H9 (cell line): ENCODE measurements around the gene CDS2. TPM values are rescaled to one million over a fixed set of nuclear protein-coding genes. Genes with fewer than 3 reads are reported as not detected.

Experiments used
- DNase-seq: peaks from one replicate; pipeline ENCODE4 v3.0.0-alpha.2; 2017
- H2AFZ ChIP-seq: one replicate; pipeline ENCODE4 v1.6.1; 2013; ENCODE audit warnings: mild to moderate bottlenecking, low read length, control low read depth, moderate library complexity
- H2AK5ac ChIP-seq: 2 replicates; pipeline ENCODE4 v1.6.1; 2013; ENCODE audit warnings: low read length, control low read depth, mixed read lengths; ENCODE audit not compliant: insufficient read length
- H2BK120ac ChIP-seq: one replicate; pipeline ENCODE4 v1.6.1; 2013; ENCODE audit warnings: low read depth, mild to moderate bottlenecking, low read length, control low read depth, inconsistent platforms; ENCODE audit not compliant: poor library complexity, severe bottlenecking
- H2BK12ac ChIP-seq: 2 replicates; pipeline ENCODE4 v1.6.1; 2013; ENCODE audit warnings: low read length, control low read depth, mixed read lengths, low read depth; ENCODE audit not compliant: insufficient read length
- H2BK15ac ChIP-seq: 2 replicates; pipeline ENCODE4 v1.6.1; 2013; ENCODE audit warnings: low read depth, low read length, control low read depth
- H2BK20ac ChIP-seq: one replicate; pipeline ENCODE4 v1.6.1; 2013; ENCODE audit warnings: low read depth, mild to moderate bottlenecking, low read length, control low read depth, inconsistent platforms; ENCODE audit not compliant: poor library complexity, severe bottlenecking
- H2BK5ac ChIP-seq: 2 replicates; pipeline ENCODE4 v1.6.1; 2013; ENCODE audit warnings: low read length, control low read depth, mixed read lengths; ENCODE audit not compliant: insufficient read length
- H3K14ac ChIP-seq: 2 replicates; pipeline ENCODE4 v1.6.1; 2013; ENCODE audit warnings: low read length, control low read depth; ENCODE audit not compliant: insufficient read depth
- H3K18ac ChIP-seq: 2 replicates; pipeline ENCODE4 v1.6.1; 2013; ENCODE audit warnings: low read depth, mild to moderate bottlenecking, mixed read lengths, low read length, control low read depth; ENCODE audit not compliant: insufficient read length
- H3K23ac ChIP-seq: 2 replicates; pipeline ENCODE4 v1.6.1; 2013; ENCODE audit warnings: low read length, control low read depth, mixed read lengths, low read depth; ENCODE audit not compliant: insufficient read length
- H3K23me2 ChIP-seq: 2 replicates; pipeline ENCODE4 v1.6.1; 2013; ENCODE audit warnings: low read depth, mild to moderate bottlenecking, mixed read lengths, low read length, control low read depth; ENCODE audit not compliant: insufficient read length, poor library complexity, severe bottlenecking
- H3K27ac ChIP-seq: 2 replicates; pipeline ENCODE4 v1.5.1; 2013; ENCODE audit warnings: low read length, control low read depth, mixed read lengths, low read depth; ENCODE audit not compliant: insufficient read length
- H3K27me3 ChIP-seq: 2 replicates; pipeline ENCODE4 v1.6.1; 2013; ENCODE audit warnings: low read length, control low read depth, inconsistent platforms; ENCODE audit not compliant: insufficient read depth
- H3K4ac ChIP-seq: 2 replicates; pipeline ENCODE4 v1.6.1; 2013; ENCODE audit warnings: low read depth, mild to moderate bottlenecking, control low read depth, inconsistent platforms, low read length, moderate library complexity
- H3K4me1 ChIP-seq: 2 replicates; pipeline ENCODE4 v1.6.1; 2013; ENCODE audit warnings: low read length, control low read depth, inconsistent platforms; ENCODE audit not compliant: insufficient read depth
- H3K4me2 ChIP-seq: 2 replicates; pipeline ENCODE4 v1.6.1; 2013; ENCODE audit warnings: low read length, control low read depth, mixed read lengths; ENCODE audit not compliant: insufficient read length, insufficient read depth
- H3K56ac ChIP-seq: 2 replicates; pipeline ENCODE4 v1.6.1; 2013; ENCODE audit warnings: low read depth, mild to moderate bottlenecking, mixed read lengths, low read length, control low read depth; ENCODE audit not compliant: insufficient read length
- H3K79me1 ChIP-seq: 2 replicates; pipeline ENCODE4 v1.6.1; 2013; ENCODE audit warnings: low read depth, mild to moderate bottlenecking, moderate library complexity, low read length, control low read depth, inconsistent platforms; ENCODE audit not compliant: insufficient read depth, poor library complexity, severe bottlenecking
- H3K79me2 ChIP-seq: 2 replicates; pipeline ENCODE4 v1.6.1; 2013; ENCODE audit warnings: low read length, control low read depth, inconsistent platforms; ENCODE audit not compliant: insufficient read depth
- H3K9ac ChIP-seq: 2 replicates; pipeline ENCODE4 v1.6.1; 2013; ENCODE audit warnings: low read length, control low read depth, mixed read lengths; ENCODE audit not compliant: insufficient read length; ENCODE audit errors: extremely low read depth
- H3K9me3 ChIP-seq: one replicate; pipeline ENCODE4 v1.6.1; 2013; ENCODE audit warnings: low read depth, low read length, inconsistent platforms; ENCODE audit not compliant: control insufficient read depth
- H3T11ph ChIP-seq: one replicate; pipeline ENCODE4 v1.6.1; 2013; ENCODE audit warnings: mild to moderate bottlenecking, low read length, control low read depth, inconsistent platforms
- H4K20me1 ChIP-seq: one replicate; pipeline ENCODE4 v1.6.1; 2013; ENCODE audit not compliant: control insufficient read depth, insufficient read length, insufficient read depth
- H4K5ac ChIP-seq: 2 replicates; pipeline ENCODE4 v1.6.1; 2013; ENCODE audit warnings: low read depth, mild to moderate bottlenecking, mixed read lengths, low read length, control low read depth; ENCODE audit not compliant: insufficient read length
- H4K8ac ChIP-seq: replicated peaks from 2 replicates; pipeline ENCODE4 v1.6.1; 2013; ENCODE audit warnings: low read length, control low read depth, mixed read lengths, low read depth; ENCODE audit not compliant: insufficient read length
- H4K91ac ChIP-seq: 2 replicates; pipeline ENCODE4 v1.6.1; 2013; ENCODE audit warnings: low read depth, mild to moderate bottlenecking, moderate library complexity, mixed read lengths, low read length, control low read depth; ENCODE audit not compliant: insufficient read length
- H3K27ac Mint-ChIP-seq, 3 experiments: 2 replicates in 2 of 3; 3 replicates in 1 of 3; pipeline ENCODE4 v1.8.0; 2020 to 2021; ENCODE audit warnings: mixed read lengths in 3 of 3, mild to moderate bottlenecking in 1 of 3, moderate library complexity in 1 of 3
- H3K27me3 Mint-ChIP-seq: 2 replicates; pipeline ENCODE4 v1.8.0; 2021; ENCODE audit warnings: low read depth, mild to moderate bottlenecking, moderate library complexity, mixed read lengths
- H3K36me3 Mint-ChIP-seq, 3 experiments: 2 replicates in 2 of 3; 3 replicates in 1 of 3; pipeline ENCODE4 v1.8.0; 2020 to 2021; ENCODE audit warnings: low read depth in 3 of 3, mixed read lengths in 3 of 3; ENCODE audit not compliant: insufficient read depth in 1 of 3
- H3K4me1 Mint-ChIP-seq, 2 experiments: 2 replicates each; pipeline ENCODE4 v1.8.0; 2020; ENCODE audit warnings: mixed read lengths in 2 of 2
- H3K4me3 Mint-ChIP-seq, 2 experiments: 2 replicates in 1 of 2; 3 replicates in 1 of 2; pipeline ENCODE4 v1.8.0; 2020 to 2021; ENCODE audit warnings: mild to moderate bottlenecking in 2 of 2, mixed read lengths in 2 of 2, moderate library complexity in 1 of 2
- H3K9me3 Mint-ChIP-seq, 2 experiments: 2 replicates in 1 of 2; 3 replicates in 1 of 2; pipeline ENCODE4 v1.8.0; 2020; ENCODE audit warnings: mild to moderate bottlenecking in 2 of 2, mixed read lengths in 2 of 2, moderate library complexity in 1 of 2
- CTCF ChIP-seq: fragments of 200-600 bp; sonication (generic); conservative IDR thresholded peaks from 3 replicates; pipeline ENCODE4 v1.8.0; 2021; ENCODE audit warnings: antibody characterized with exemption, mild to moderate bottlenecking
- WGBS: extraction: QIAGEN DNeasy Blood & Tissue Kit; methylation state at CpG from one replicate; pipeline ENCODE4 v1.1.7; 2013; ENCODE audit warnings: missing lambda C conversion rate, low lambda C conversion rate, mixed read lengths; ENCODE audit not compliant: insufficient read length; ENCODE audit errors: extremely low coverage; 5-methylcytosine and 5-hydroxymethylcytosine counted together
- total RNA-seq: library from RNA; stranded (reverse); gene quantifications from 2 replicates; pipeline ENCODE4 v1.2.1, GENCODE V29; 2021

Gene CDS2
- total RNA-seq, 1 experiment from 2014 or later = 63.2 TPM

- H4K20me1 ChIP-seq = no peaks in the 10 kb centered on the region
- no peak overlapping the region for H3K27ac ChIP-seq
- no peak overlapping the region for H2AFZ ChIP-seq
- H2BK120ac ChIP-seq = no peak overlapping the region
- no peak overlapping the region for H2BK12ac ChIP-seq
- no peak for TF ChIP-seq CTCF
- Mint-ChIP-seq H3K9me3 (no peaks in the 10 kb centered on the region), H3K4me1 (peaks cover 0 to 6% of the 10 kb centered on the region in 2 experiments; a peak in 1 of 4 replicates), H3K27me3 (no peaks in the 10 kb centered on the region), H3K27ac (no peak overlapping the region; a peak in 1 of 7 replicates), H3K4me3 (no peak overlapping the region), H3K36me3 (peaks cover 6 to 8% (median 8%) of the 10 kb centered on the region in 3 experiments; a peak in 5 of 7 replicates)
- H3K56ac ChIP-seq = no peak overlapping the region
- H4K8ac ChIP-seq = no peak overlapping the region
- no peak overlapping the region for H3K4me2 ChIP-seq
- no peak overlapping the region for H4K91ac ChIP-seq
- H3K4ac ChIP-seq = no peak overlapping the region
- H2BK5ac ChIP-seq = no peak overlapping the region
- 100% methylated on average over 1 of the region's 4 CpGs for WGBS
- no peak overlapping the region for H3K14ac ChIP-seq
- no peak overlapping the region for H3T11ph ChIP-seq
- no peaks in the 10 kb centered on the region for H3K4me1 ChIP-seq
- no peak for DNase-seq
- no peak overlapping the region for H3K9ac ChIP-seq
- H3K9me3 ChIP-seq = no peaks in the 10 kb centered on the region
- no peaks in the 10 kb centered on the region for H3K27me3 ChIP-seq
- H2BK20ac ChIP-seq = no peak overlapping the region
- no peak overlapping the region for H4K5ac ChIP-seq
- H3K23ac ChIP-seq = no peak overlapping the region
- H3K79me1 ChIP-seq = no peaks in the 10 kb centered on the region
- H3K18ac ChIP-seq = no peak overlapping the region
- no peak overlapping the region for H2BK15ac ChIP-seq
- H3K23me2 ChIP-seq = no peaks in the 10 kb centered on the region
- no peaks in the 10 kb centered on the region for H3K79me2 ChIP-seq
- H2AK5ac ChIP-seq = no peak overlapping the region
Measured at GRCh38 chr20:5203380-5203779, 76.6 kb downstream of the CDS2 start.
